Activated naive CD4-positive, alpha-beta T cell treated with anti-CD3 and anti-CD28 coated beads, Interleukin-2, amount 10 ng/mL, durations not matched to agents 7 days and 5 days (primary cell): Measurements from ENCODE around the gene HSD3B2.

ENCODE experiments used
- CTCF ChIA-PET: fragments of 350-600 bp; sonication (Branson Sonifier 250); formaldehyde crosslinking; loops from one replicate; lab custom pipeline; 2021; ENCODE audit warnings: antibody characterized with exemption; lab: Charles Lee
- DNase-seq: peaks from one replicate; pipeline ENCODE4 v3.0.0-alpha.2; 2020
- H3K27ac Mint-ChIP-seq: one replicate; pipeline ENCODE4 v1.8.0; 2021; ENCODE audit warnings: mild to moderate bottlenecking, moderate library complexity, mixed read lengths
- H3K27me3 Mint-ChIP-seq: one replicate; pipeline ENCODE4 v1.8.0; 2021; ENCODE audit warnings: mild to moderate bottlenecking, mixed read lengths
- H3K36me3 Mint-ChIP-seq: one replicate; pipeline ENCODE4 v1.8.0; 2021; ENCODE audit warnings: mixed read lengths
- H3K4me1 Mint-ChIP-seq: one replicate; pipeline ENCODE4 v1.8.0; 2021; ENCODE audit warnings: mixed read lengths
- H3K4me3 Mint-ChIP-seq: one replicate; pipeline ENCODE4 v1.8.0; 2021; ENCODE audit warnings: mild to moderate bottlenecking, moderate library complexity, mixed read lengths
- H3K9me3 Mint-ChIP-seq: one replicate; pipeline ENCODE4 v1.8.0; 2021; ENCODE audit warnings: mixed read lengths

The HSD3B2 gene

DNA sequence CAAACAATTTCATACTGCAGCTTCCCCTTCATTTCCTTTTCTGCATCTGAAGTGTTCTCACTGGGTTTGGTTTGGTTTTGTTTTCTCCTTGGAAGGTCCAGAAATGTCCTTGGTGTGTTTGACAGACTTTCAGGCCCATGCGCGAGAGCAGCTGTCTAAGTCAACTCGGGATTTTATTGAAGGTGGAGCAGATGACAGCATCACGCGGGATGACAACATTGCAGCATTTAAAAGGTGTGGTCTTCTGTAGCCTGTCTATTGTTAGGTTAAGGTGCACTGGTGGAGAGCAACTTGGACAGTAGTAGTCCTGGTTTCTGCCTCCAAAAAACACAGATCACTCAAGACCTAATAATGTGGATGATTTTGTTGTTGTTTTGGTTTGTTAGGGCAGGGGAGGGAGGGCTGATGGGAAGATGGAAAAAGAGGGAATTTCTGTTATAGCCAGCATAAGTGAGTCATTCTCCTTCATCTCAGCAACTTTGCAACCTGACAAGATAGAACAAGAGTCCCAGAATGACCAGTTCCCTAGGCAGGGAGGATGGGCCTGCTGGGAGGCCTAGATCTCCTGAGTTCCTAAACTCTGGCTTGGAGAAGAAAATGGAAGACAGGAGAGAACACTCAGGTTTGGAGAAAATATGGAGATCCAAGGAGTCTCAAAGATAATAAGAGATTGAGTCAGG, 33.8 kb upstream of the HSD3B2 start:
- no peak overlapping the region for H3K4me3 Mint-ChIP-seq
- H3K27me3 Mint-ChIP-seq: peaks cover 3% of the 10 kb centered on the region
- no peak for DNase-seq
- H3K36me3 Mint-ChIP-seq: no peaks in the 10 kb centered on the region
- no peaks in the 10 kb centered on the region for H3K4me1 Mint-ChIP-seq
- CTCF ChIA-PET: interaction anchor here (0.7 kb wide), 1 partner anchor 15 kb away, joined by 3 read pairs; no protein-coding TSS in a partner anchor
- H3K9me3 Mint-ChIP-seq: no peaks in the 10 kb centered on the region
- H3K27ac Mint-ChIP-seq: no peak overlapping the region

DNA sequence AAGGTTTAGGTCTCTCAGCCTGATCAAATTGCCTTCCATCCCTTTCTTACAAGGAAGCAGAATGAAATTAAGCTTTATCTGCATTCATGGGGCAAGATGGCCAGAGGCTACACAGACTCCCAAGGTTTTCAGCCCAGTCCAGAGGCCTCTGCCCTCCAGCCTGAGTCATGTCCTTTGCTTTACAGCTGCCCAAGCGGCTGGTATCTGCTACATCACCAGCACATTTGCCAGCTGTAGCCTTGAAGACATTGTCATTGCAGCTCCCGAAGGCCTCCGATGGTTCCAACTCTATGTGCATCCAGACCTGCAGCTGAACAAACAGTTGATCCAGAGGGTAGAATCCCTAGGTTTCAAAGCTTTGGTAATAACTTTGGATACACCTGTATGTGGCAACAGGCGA, 30.4 kb upstream of the HSD3B2 start:
- no peaks in the 10 kb centered on the region for H3K4me1 Mint-ChIP-seq
- no peaks in the 10 kb centered on the region for H3K36me3 Mint-ChIP-seq
- CTCF ChIA-PET: no interaction called here
- no peaks in the 10 kb centered on the region for H3K9me3 Mint-ChIP-seq
- no peak overlapping the region for H3K27ac Mint-ChIP-seq
- no peak for DNase-seq
- H3K27me3 Mint-ChIP-seq: no peaks in the 10 kb centered on the region
- H3K4me3 Mint-ChIP-seq: no peak overlapping the region

DNA sequence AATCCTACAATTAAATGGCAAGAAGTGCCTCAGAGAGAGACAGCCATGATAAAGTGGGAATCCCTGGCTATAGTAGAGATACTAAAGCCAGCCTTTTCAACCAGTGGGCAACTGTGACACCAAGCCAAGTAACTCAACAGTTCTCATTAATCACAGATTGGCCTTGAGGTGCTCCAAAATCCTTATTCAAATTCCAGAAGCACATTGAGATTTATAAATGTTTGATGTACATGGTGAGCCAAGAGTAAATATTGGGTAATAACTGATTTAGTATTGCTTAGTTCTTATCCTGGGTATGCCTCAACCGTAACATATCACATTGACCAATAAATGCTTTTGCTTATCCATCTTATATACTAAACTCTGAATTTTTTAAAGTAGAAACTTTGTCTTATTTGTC, 29.3 kb upstream of the HSD3B2 start:
- CTCF ChIA-PET: no interaction called here
- H3K27me3 Mint-ChIP-seq: no peaks in the 10 kb centered on the region
- DNase-seq: no peak
- H3K4me1 Mint-ChIP-seq: no peaks in the 10 kb centered on the region
- H3K9me3 Mint-ChIP-seq: no peaks in the 10 kb centered on the region
- no peak overlapping the region for H3K4me3 Mint-ChIP-seq
- no peaks in the 10 kb centered on the region for H3K36me3 Mint-ChIP-seq
- H3K27ac Mint-ChIP-seq: no peak overlapping the region

GRCh38 chr1:119387858-119388257, 27.1 kb upstream of the HSD3B2 start:
- Mint-ChIP-seq H3K4me3 (no peak overlapping the region), H3K4me1 (no peaks in the 10 kb centered on the region), H3K36me3 (no peaks in the 10 kb centered on the region), H3K9me3 (no peaks in the 10 kb centered on the region), H3K27ac (no peak overlapping the region), H3K27me3 (no peaks in the 10 kb centered on the region)
- no peak for DNase-seq
- CTCF ChIA-PET: no interaction called here

DNA sequence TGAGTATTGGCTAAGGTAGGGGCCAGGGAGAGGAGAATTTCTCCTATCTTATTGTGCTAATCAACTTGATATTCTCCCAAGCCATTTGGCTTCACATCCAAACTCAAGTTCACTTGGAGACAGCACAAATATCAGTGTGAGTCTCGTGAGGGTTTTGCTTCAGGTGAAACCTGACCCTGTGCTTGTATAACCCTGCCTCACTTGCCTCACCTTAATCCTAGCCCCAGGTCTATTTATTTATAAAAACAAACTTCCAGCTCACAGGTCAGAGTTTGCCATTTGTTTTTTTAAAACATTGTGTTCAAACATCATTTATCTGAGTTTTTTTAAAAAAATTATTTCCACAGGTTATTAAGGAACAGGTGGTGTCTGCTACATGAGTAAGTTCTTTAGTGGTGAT, 26.5 kb upstream of the HSD3B2 start:
- DNase-seq: no peak
- H3K4me3 Mint-ChIP-seq: no peak overlapping the region
- H3K36me3 Mint-ChIP-seq: no peaks in the 10 kb centered on the region
- H3K27me3 Mint-ChIP-seq: no peaks in the 10 kb centered on the region
- H3K4me1 Mint-ChIP-seq: no peaks in the 10 kb centered on the region
- no peak overlapping the region for H3K27ac Mint-ChIP-seq
- CTCF ChIA-PET: no interaction called here
- H3K9me3 Mint-ChIP-seq: no peaks in the 10 kb centered on the region

DNA sequence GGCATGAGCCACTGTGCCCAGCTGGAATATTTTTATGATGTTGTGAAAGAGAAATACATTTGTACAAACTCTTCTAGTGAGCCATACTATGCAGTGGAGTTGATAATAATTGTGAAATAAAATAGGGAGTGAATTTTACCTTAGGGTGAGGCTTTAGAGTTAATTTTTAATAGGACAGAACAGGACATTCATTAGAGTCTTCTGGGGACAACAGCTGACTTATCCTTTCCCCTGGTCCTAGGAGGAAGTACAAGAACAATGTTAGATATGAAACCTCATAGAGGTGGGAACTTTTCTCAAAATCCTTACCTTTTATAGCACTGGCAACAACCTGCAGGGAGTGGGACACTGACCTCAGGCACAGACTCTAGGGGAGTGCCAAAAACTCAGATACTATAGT, 24.4 kb upstream of the HSD3B2 start:
- no peak overlapping the region for H3K27ac Mint-ChIP-seq
- no peaks in the 10 kb centered on the region for H3K9me3 Mint-ChIP-seq
- no peaks in the 10 kb centered on the region for H3K27me3 Mint-ChIP-seq
- H3K36me3 Mint-ChIP-seq: no peaks in the 10 kb centered on the region
- H3K4me3 Mint-ChIP-seq: no peak overlapping the region
- no peaks in the 10 kb centered on the region for H3K4me1 Mint-ChIP-seq
- CTCF ChIA-PET: no interaction called here
- no peak for DNase-seq

- CTCF ChIA-PET: no interaction called here
- no peak for DNase-seq
- Mint-ChIP-seq H3K27me3 (no peaks in the 10 kb centered on the region), H3K9me3 (no peaks in the 10 kb centered on the region), H3K36me3 (no peaks in the 10 kb centered on the region), H3K27ac (no peak overlapping the region), H3K4me1 (no peaks in the 10 kb centered on the region), H3K4me3 (no peak overlapping the region)
Measured at GRCh38 chr1:119391749-119392148, 23.2 kb upstream of the HSD3B2 start.

DNA sequence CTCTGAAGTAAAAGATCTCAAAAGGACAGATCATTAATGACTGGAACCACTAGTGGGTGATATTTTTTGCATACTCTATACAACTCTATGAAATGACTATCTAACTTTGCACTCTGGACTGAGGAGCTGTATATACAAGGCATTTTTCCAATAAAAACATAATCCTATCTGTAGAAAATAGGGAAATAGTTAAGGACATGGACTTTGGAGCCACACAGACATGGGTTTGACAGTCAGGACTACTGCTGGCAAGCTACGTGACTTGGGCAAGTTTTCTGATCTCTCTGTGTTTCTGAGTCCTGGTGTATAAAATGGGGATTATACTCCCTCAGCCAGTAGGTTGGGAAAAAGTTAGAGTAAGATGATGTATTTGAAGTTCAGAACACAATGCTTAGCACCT, 20.9 kb upstream of the HSD3B2 start:
- CTCF ChIA-PET: no interaction called here
- Mint-ChIP-seq H3K27me3 (no peaks in the 10 kb centered on the region), H3K27ac (no peak overlapping the region), H3K4me3 (no peak overlapping the region), H3K36me3 (no peaks in the 10 kb centered on the region), H3K9me3 (no peaks in the 10 kb centered on the region), H3K4me1 (no peaks in the 10 kb centered on the region)
- DNase-seq: no peak

DNA sequence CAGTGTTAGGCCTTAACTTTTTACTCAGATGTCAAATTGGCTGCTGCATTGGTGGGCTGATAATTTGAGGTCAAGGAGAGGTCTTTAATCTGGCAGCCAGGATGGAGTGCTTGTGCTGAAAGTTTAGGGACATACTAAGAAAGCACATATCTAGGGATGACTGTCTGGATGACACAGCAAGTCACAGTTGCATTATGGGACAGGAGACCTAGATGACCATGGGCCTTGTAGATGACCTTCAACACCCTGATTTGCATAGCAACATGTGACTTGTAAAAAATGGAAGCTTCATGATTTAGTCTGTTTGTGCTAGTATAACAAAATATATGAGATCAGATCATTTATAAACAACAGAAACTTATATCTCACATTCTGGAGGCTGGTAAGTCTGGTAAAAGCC, 18.0 kb upstream of the HSD3B2 start:
- no peak for DNase-seq
- Mint-ChIP-seq H3K4me3 (no peak overlapping the region), H3K36me3 (no peaks in the 10 kb centered on the region), H3K27ac (no peak overlapping the region), H3K4me1 (no peaks in the 10 kb centered on the region), H3K27me3 (no peaks in the 10 kb centered on the region), H3K9me3 (no peaks in the 10 kb centered on the region)
- CTCF ChIA-PET: no interaction called here

DNA sequence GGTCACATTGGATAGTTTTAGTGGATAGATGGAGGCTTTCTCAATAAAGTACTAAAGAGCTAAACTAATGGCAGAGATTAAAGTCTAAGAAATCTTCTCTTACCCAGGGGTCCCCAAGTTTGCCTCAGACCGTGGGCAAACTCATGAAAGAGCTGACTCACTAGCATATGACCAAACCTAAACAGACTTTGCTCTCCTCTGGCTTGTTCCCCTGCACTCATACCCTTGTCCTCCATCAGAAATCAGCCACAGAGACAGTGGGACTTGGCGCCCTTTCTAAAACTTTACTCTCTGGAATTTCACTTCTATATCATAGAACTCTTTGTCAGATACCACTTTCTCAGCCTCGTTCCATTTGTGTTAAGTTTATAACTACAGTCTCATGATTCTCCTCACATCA, 17.0 kb upstream of the HSD3B2 start:
- H3K27ac Mint-ChIP-seq: no peak overlapping the region
- H3K4me3 Mint-ChIP-seq: no peak overlapping the region
- no peaks in the 10 kb centered on the region for H3K9me3 Mint-ChIP-seq
- H3K27me3 Mint-ChIP-seq: no peaks in the 10 kb centered on the region
- no peaks in the 10 kb centered on the region for H3K36me3 Mint-ChIP-seq
- no peaks in the 10 kb centered on the region for H3K4me1 Mint-ChIP-seq
- no peak for DNase-seq
- CTCF ChIA-PET: no interaction called here

- Mint-ChIP-seq H3K4me1 (no peaks in the 10 kb centered on the region), H3K27me3 (no peaks in the 10 kb centered on the region), H3K36me3 (no peaks in the 10 kb centered on the region), H3K9me3 (no peaks in the 10 kb centered on the region), H3K4me3 (no peak overlapping the region), H3K27ac (no peak overlapping the region)
- DNase-seq: no peak
- CTCF ChIA-PET: no interaction called here
Measured at GRCh38 chr1:119404736-119405135, 10.2 kb upstream of the HSD3B2 start.

GRCh38 chr1:119409731-119410130, 5.2 kb upstream of the HSD3B2 start:
- Mint-ChIP-seq H3K27ac (no peak overlapping the region), H3K27me3 (no peaks in the 10 kb centered on the region), H3K9me3 (no peaks in the 10 kb centered on the region), H3K36me3 (no peaks in the 10 kb centered on the region), H3K4me1 (no peaks in the 10 kb centered on the region), H3K4me3 (no peak overlapping the region)
- no peak for DNase-seq
- CTCF ChIA-PET: no interaction called here

- CTCF ChIA-PET: no interaction called here
- H3K27ac Mint-ChIP-seq: no peak overlapping the region
- no peaks in the 10 kb centered on the region for H3K9me3 Mint-ChIP-seq
- no peaks in the 10 kb centered on the region for H3K4me1 Mint-ChIP-seq
- H3K27me3 Mint-ChIP-seq: peaks cover 4% of the 10 kb centered on the region
- H3K36me3 Mint-ChIP-seq: no peaks in the 10 kb centered on the region
- no peak for DNase-seq
- H3K4me3 Mint-ChIP-seq: no peak overlapping the region
Measured at GRCh38 chr1:119410961-119411360, 4.0 kb upstream of the HSD3B2 start.

- no peaks in the 10 kb centered on the region for H3K4me1 Mint-ChIP-seq
- H3K36me3 Mint-ChIP-seq: no peaks in the 10 kb centered on the region
- no peak for DNase-seq
- peaks cover 4% of the 10 kb centered on the region for H3K27me3 Mint-ChIP-seq
- H3K9me3 Mint-ChIP-seq: no peaks in the 10 kb centered on the region
- H3K4me3 Mint-ChIP-seq: no peak overlapping the region
- no peak overlapping the region for H3K27ac Mint-ChIP-seq
- CTCF ChIA-PET: no interaction called here
Measured at GRCh38 chr1:119416006-119416640, 1.2 kb downstream of the HSD3B2 start.

DNA sequence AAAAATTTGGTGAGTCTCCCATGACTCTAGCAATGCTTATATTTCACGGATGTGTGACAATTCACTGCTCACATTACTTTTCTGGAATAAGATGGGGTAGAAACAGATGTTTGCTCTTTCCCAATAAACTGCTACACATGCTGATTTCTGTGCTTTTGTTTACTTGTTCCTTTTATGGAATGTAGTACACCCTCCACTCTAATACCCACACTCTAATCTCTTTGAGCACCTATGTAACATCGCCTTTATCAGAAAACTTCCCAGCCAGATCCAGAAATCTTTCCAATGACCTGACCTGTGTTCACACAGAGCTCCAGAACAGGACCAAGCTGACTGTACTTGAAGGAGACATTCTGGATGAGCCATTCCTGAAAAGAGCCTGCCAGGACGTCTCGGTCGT, 4.2 kb downstream of the HSD3B2 start:
- Mint-ChIP-seq H3K27me3 (peaks cover 4% of the 10 kb centered on the region), H3K27ac (no peak overlapping the region), H3K4me3 (no peak overlapping the region), H3K9me3 (no peaks in the 10 kb centered on the region), H3K36me3 (no peaks in the 10 kb centered on the region), H3K4me1 (no peaks in the 10 kb centered on the region)
- CTCF ChIA-PET: no interaction called here
- no peak for DNase-seq
